ENCODE measurements around the gene PMEL. TPM values are rescaled to one million over a fixed set of nuclear protein-coding genes. Genes with fewer than 3 reads are reported as not detected.

Gene PMEL
- total RNA-seq, 4 donors from 2014 or later: 1.1 to 2.0 TPM; not detected in 2

DNA sequence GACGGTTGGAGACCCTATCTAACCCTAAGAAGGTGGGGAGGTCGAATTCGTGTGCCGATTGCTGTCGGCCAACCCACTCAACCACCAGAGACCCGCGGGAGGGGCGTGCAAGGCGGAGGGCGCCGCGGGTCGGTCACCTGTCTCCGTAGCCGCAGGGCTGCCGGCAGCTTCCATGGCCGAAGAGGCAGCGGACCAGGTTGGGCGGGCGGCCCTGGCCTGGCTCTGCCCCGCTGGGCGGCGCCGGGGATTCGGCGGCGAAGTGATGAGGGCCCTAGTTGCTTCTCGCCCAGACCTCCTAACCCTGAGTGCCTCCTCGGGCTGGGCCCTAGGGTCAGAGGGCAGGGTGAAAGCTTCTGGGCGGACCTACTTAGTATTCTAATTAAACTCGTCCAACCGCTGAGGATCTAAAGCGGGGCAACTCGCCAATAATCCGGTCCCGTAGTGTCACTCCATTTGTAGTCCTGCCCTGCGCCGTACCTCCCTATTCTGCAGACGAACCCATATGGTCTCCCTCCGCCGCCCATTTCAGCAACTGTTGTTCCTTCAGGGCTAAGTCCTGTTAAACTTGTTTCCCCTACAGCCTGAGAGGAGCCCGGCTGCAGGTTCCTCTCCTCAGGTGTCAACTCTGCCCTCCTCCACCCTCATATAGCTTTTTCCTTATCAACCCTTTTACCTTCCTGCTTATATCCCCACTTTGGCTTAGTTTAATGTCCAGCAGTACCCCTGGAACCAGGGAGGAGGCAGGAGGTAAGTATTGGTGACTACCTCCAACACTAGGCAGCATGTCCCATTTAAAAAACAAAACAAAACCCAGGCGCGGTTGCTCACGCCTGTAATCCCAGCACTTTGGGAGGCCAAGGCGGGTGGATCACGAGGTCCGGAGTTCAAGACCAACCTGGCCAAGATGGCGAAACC is 38.0 kb downstream of the PMEL start, which contains the start of gene PYM1:
TSS of gene PYM1 (minus strand) at position 307 of the 915 bp plus-strand sequence. CDS start at position 174, 133 bp downstream.
- TF ChIP-seq, protein P1, sequence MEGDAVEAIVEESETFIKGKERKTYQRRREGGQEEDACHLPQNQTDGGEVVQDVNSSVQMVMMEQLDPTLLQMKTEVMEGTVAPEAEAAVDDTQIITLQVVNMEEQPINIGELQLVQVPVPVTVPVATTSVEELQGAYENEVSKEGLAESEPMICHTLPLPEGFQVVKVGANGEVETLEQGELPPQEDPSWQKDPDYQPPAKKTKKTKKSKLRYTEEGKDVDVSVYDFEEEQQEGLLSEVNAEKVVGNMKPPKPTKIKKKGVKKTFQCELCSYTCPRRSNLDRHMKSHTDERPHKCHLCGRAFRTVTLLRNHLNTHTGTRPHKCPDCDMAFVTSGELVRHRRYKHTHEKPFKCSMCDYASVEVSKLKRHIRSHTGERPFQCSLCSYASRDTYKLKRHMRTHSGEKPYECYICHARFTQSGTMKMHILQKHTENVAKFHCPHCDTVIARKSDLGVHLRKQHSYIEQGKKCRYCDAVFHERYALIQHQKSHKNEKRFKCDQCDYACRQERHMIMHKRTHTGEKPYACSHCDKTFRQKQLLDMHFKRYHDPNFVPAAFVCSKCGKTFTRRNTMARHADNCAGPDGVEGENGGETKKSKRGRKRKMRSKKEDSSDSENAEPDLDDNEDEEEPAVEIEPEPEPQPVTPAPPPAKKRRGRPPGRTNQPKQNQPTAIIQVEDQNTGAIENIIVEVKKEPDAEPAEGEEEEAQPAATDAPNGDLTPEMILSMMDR (IDR thresholded peaks at IDR 0.05; ENCODE audit: low read depth): no peak

GRCh38 chr12:55926738-55927587 is 38.9 kb downstream of the PMEL start:
- TF ChIP-seq, protein P1 (IDR thresholded peaks at IDR 0.05; ENCODE audit: low read depth): no peak

DNA sequence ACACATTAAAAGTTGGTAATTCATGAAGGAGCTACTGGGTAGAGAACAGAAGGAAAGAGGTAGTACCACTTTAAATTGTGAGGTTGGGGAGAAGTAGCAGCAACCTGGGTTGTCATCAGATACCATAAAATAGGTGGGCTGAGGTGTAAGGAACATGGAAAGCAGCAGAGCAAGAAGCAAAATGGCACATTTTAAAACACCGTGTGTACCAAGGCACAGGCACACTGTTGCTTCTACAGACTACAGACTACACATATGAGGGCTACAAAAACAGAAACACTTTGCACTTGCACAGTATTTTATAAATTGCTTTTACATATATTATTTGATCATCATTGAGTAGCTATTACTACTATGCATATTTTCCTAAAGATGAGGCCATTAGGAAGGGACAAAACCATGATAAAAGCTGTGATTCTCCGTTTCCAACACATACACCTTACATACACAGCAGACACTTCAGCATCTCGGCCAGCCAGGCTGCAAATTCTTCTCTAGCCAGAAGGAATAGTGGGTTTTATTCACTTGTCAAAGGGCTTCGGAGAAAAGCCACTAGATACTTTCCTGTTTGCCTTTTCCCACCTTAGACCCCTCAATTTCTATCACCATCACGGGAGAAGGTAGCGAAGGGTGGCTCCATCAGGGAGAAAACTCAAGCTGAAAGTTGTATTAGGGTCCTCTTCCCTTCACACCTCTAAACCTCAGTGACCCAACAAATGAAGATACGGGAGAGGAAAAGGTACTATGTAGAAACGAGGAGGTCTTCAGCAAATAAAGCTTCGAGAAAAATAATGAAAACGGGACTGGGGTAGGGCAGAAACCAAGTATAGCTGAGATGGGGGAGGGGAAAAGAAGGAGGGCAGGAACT is 39.7 kb downstream of the PMEL start:
- TF ChIP-seq, protein P1 (IDR thresholded peaks at IDR 0.05; ENCODE audit: low read depth): no peak

DNA sequence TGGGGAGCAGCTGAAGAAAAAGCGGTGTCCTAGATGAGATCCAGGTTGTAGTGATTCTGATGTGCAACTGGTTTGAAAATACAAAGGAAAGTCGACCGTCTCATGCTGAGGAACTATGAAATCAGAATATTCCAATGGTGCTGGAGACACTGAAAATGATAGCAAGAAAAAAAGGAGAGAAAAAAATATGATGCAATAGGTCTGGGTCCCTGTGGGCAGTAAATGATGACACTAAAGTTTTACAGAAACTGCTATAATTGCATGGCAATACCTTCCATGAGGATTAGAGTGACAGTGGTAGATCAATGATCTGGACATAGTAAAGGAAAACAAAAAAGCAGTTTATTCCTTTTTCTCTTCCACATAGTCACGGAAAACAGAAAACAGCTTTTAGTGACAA is 40.5 kb downstream of the PMEL start:
- TF ChIP-seq, protein P1 (IDR thresholded peaks at IDR 0.05; ENCODE audit: low read depth): no peak

- TF ChIP-seq, protein P1 (IDR thresholded peaks at IDR 0.05; ENCODE audit: low read depth): no peak
These were observed 43.7 kb downstream of the PMEL start for GRCh38 chr12:55922126-55922525.

GRCh38 chr12:55915482-55915859 is 50.4 kb downstream of the PMEL start:
- TF ChIP-seq, protein P1 (IDR thresholded peaks at IDR 0.05; ENCODE audit: low read depth): no peak

All from subcutaneous adipose tissue (tissue), 4 donors.